Activated CD4-positive, alpha-beta T cell treated with anti-CD3 and anti-CD28 coated beads, Interleukin-2, Interleukin-4, amounts not matched to agents 100 ng/mL and 50 ng/mL, durations not matched to agents 16 hours and 8 hours (primary cell): ENCODE data around the gene YIPF5.

Experiments used
- DNase-seq: peaks from one replicate; pipeline ENCODE4 v3.0.0-alpha.2; 2020; ENCODE audit warnings: low spot score

YIPF5 gene

GRCh38 chr5:144122641-144123040 lies 47.8 kb downstream of the YIPF5 start:
- DNase-seq = no peak

- DNase-seq = no peak
Observed at GRCh38 chr5:144122081-144122480, 48.4 kb downstream of the YIPF5 start.

- no peak for DNase-seq
Observed at GRCh38 chr5:144121577-144121976, 48.9 kb downstream of the YIPF5 start.

- no peak for DNase-seq
Observed at GRCh38 chr5:144120661-144121180, 49.7 kb downstream of the YIPF5 start.

GRCh38 chr5:144117412-144117811 lies 53.0 kb downstream of the YIPF5 start:
- no peak for DNase-seq

GRCh38 chr5:144114571-144114970 lies 55.9 kb downstream of the YIPF5 start:
- DNase-seq = no peak
